HuH-7 (cell line): ENCODE measurements around the gene FNDC11.
A peak's percentile ranks its signal among the peaks of the same experiment; 100 is the strongest.

ENCODE experiments used
- DNase-seq: peaks from one replicate; pipeline ENCODE4 v3.0.0; 2011; ENCODE audit warnings: low spot score

The FNDC11 gene

GRCh38 chr20:63525971-63526370, 28.0 kb upstream of the FNDC11 start:
- no peak for DNase-seq

- DNase-seq, result no peak
Observed at GRCh38 chr20:63527184-63527583, 26.8 kb upstream of the FNDC11 start.

DNA sequence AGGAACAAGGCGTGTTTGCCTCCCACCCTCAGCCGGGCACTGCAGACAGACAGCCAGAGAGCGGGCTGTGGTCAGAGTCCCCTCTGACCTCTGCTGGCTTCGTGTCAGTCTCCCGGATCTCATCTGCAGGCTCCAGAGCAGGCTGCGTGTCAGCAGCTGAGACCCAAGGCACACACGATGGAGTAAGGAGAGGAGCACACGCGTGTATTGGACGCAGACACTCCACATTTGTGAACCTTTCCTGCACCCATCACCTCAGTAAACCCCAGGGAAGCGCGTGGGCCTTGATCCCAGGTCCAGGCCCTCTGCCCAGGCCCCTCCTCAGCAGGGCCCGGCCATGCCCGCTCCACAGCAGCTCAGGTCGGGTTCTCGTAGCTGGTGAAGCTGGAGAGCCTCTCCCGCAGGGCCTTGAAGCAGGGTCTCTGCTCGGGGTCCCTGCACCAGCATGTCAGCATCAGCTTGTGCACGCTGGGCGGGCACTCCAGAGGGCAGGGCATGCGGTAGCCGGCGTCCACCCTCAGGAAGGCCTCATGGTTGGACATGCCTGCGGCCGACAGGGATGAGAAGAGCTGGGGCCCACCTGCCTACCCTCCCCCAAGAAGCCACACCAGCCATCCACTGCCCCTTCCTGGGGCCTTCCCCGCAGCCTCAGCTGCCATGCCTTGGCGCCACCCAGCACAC, 24.6 kb upstream of the FNDC11 start:
- no peak for DNase-seq

GRCh38 chr20:63529861-63530787, 23.8 kb upstream of the FNDC11 start:
- no peak for DNase-seq

DNA sequence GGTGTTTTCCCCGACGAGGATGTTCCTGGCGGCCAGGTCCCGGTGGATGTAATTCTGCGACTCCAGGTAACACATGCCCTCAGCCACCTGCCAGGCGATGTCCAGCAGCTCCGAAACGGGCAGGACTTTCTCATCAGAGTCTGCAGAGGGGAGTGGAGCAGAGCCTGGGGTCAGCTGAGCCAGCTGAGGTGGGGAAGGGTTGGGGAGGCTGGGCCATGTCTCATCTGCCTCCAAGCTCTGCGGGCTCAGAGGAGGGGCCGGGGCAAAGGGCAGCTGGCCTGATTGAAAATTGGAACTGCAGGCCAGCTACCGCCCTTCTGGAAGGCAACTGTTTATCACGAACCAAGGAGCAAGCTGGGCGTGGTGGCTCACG, 23.2 kb upstream of the FNDC11 start:
- DNase-seq, result peak; percentile 77

GRCh38 chr20:63531686-63532448, 22.1 kb upstream of the FNDC11 start:
- DNase-seq, result no peak

DNA sequence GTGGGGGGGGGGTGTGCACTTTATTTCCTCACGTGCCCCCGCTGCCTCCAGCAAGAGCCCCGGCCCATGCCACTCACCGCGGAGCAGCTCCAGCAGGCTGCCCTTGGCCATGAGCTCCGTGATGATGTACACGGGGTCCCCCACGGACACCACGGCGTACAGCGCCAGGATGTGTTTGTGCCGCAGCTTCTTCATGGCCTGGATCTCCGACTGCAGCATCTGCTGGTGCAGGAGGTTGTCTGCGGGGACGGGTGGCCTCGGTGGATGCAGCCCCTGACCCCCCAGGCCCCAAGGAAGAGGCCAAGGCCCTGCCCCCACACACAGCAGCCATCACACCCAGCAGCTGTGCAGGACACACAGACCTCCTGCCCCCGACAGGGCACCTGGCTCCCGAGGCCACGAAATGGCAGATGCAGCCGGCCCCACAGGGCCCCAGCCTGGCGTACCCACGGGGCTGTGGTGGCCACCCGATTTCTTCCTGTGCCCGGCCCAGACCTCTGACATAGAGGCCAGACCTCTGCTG, 21.4 kb upstream of the FNDC11 start:
- DNase-seq, result no peak

DNA sequence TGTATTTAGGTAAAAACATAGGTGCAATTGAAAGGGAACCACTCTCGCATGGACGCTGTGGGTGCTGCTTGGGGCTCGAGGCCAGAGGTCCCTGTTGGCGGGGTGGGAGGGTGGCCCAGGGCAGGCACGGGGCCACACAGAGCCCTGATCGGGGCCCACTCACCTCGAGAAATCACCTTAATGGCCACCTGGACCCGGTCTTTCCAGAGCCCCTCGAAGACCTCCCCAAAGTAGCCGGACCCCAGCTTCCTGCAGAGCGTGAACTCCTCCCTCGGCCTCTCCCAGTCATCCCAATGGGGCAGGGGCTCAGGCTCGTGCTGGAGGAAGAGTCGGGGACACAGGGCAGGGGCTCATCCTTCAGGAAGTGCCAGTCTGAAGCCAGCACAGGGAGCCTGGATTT, 20.6 kb upstream of the FNDC11 start:
- DNase-seq, result no peak

- DNase-seq, result no peak
Observed at GRCh38 chr20:63533871-63534393, 20.0 kb upstream of the FNDC11 start.

GRCh38 chr20:63534427-63534830, 19.5 kb upstream of the FNDC11 start:
- DNase-seq, result no peak

- DNase-seq, result no peak
Observed at GRCh38 chr20:63534831-63535651, 18.9 kb upstream of the FNDC11 start.

DNA sequence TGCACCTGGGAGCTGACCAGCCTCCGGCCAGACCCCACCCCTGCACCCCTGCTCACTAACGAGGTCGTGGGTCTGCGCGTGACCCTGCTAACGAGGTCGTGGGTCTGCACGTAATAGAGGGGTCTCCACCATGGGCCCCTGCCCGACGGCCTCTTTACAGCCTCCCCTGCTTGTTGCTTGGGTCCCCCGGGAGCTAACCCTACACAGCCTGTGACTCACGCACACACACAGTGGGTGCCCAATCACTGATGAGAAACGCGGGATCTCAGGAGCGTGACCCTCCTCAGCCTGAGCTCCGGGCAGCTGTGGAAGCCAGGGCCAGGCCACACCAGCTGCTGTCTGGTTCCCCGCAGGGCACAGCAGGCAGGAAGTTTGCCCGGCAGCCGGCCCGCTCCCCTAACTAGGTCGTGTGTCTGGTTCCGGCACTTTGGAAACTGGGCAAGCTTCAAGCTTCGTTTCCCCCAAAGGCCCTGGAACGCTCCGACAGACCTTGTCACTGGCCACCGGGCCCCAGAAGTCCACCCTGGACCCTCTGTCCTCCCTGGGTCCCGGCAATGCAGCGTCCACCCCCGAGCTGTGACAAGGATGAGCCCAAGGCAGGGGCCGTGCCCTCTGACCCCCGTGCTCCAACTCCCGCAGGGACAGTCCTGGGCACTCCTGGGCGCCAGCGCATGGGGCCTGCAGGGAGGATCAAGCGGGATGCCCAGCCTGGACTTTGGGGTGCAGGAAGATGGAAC, 17.6 kb upstream of the FNDC11 start:
- DNase-seq, result no peak

- DNase-seq, result no peak
Observed at GRCh38 chr20:63536997-63537524, 16.9 kb upstream of the FNDC11 start, which contains the start of gene PTK6. Gene PTK6 (minus strand): TSS chr20:63537376. CDS start chr20:63537314, 62 bp downstream.

DNA sequence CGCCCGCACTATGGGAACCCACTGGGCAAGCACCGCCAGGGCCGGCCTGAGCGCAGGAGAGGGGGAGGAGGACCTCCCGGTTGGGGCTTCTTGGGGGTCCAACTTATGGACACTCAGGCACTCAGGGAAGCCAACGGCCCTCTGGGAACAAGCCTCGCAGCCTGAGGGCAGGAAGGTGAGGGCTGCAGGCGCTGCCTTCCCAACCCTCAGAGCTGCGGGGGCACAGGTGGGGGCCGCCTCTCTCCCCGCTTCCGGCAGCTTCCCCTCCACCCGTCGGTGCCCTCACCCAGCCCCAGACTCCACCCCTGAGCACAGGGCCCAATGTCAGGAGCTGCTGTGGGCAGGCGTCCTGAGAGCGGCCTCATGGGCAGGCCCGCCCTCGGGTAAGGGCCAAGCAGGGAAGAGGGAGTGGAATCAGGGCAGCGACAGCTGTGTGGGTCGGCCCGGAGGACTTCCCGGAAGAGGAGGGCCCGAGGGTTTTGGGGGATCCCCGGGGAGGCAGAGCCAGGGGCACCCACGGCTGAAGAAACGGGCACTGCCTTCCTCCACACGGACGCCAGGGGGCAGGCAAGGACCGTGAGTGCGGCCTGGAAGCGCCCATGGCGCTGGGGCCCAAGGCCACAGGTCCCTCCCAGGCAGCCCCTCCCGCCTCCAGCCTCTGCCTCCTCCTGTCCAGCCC, 16.3 kb upstream of the FNDC11 start:
- peak; percentile 99 for DNase-seq

DNA sequence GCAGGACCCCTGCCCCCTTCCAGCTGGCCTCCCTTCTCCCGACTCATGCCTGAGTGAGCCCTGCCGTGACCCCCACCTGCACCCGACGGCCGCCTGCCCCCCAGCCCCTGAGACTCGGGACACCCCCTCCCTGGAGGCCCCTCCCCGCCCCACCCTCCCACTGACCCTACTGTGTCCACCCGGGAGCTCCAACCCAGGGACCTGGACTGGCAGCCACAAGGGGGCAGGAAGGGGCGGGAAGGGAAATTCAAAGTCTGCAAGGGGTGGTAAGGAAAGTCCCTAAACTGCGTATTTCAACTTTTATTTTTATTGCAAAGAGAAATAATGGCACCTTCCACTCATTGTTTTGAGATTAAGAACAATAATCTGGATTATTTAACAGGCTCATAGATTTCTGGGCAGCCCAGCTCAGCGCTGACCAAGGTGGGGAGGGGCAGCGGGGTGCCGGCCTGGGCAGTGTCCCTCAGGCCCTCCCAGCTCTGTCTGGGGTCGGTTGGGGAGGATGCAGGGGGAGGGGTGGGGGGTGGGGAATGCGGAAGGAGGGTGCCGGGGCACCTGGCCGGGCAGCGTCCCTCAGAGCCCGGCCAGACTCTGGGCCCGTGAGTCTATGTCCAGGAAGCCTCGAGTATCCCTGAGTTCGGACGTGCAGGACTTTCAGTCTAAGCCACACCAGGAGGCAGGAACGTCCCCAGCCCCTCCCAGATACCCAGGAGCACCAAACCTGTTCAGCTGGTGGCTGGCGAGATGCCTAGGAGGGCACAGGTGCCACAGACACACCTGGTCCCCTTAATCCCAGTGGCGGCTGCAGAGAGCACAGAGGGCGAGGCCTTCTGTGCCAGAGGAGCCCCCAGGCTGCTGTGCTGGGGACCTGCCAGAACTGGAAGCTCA, 15.5 kb upstream of the FNDC11 start:
- DNase-seq, result peak; percentile 100

DNA sequence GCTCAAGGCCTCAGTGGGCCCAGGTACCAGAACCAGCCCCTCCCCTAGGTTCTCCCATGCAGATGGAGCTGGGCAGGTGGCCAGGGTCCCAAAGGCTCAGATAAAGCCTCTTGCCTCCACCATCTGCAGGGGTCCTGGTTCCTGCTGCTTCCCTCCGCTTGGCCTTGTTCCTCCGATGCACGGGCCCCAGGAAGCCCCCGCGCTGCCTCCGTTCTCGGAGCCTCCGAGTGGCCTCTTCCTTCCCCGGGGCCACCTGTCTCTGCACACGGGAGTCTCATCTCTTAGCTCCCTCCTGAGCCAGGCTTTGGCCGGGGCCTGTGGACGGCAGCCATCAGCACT, 14.9 kb upstream of the FNDC11 start:
- DNase-seq, result no peak

DNA sequence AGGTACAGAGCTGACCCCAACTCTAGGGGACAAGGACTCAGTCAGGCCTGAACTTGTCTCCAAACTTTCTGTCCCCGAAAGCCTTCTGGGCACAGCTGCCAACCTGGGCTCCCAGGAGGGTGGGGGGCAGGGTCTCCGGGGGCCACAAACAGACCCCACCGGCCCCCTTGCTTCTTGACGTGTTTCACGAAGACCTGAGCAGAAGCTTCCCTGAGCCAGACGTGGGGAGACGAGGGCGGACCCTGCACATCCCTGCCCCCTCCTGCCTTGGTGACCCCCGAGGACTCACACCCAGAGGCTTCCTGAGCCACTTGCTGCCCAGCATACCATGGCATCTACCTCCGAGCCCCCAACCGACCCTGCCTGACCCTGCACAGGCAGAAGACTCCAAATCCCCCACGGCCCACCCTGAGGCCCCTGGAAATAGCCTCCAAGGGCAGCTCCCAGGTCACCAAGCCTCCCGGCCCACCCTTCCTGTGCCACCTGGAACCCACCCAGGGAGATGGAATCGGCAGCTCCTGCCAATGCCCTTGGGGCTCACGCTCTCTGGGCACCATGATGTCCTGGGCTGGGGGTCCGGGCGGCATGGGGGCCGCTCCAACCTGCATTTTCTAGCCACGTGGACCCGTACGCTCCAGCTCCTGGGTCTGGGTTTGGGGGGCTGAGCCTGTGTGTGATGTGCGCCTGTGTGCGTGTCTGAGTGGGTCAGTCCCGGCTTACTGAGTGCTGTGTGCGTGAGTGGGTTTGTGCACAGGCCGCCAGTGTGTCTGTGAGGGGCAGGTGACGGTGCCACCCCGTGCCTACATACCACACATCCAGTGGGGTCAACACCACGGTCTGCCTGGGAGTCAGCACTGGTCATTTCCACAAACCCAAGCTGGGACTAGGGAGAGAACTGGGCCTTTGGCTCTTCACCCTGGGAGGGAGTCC, 14.3 kb upstream of the FNDC11 start:
- DNase-seq, result no peak
